ENCODE results near the gene CPAMD8.

The CPAMD8 gene

GRCh38 chr19:16921766-16922591, 104.6 kb downstream of the CPAMD8 start:
- DNase-seq = no peak

- DNase-seq = no peak
These were observed 105.6 kb downstream of the CPAMD8 start for GRCh38 chr19:16920816-16921529.

- DNase-seq = no peak
These were observed 107.1 kb downstream of the CPAMD8 start for GRCh38 chr19:16919496-16919895.

- no peak for DNase-seq
These were observed 109.2 kb downstream of the CPAMD8 start for GRCh38 chr19:16917401-16917800.

GRCh38 chr19:16915734-16916133, 110.9 kb downstream of the CPAMD8 start:
- DNase-seq = no peak

- no peak for DNase-seq
These were observed 111.5 kb downstream of the CPAMD8 start for GRCh38 chr19:16915135-16915534.

GRCh38 chr19:16914421-16914820, 112.2 kb downstream of the CPAMD8 start:
- DNase-seq = no peak

- DNase-seq = no peak
These were observed 113.8 kb downstream of the CPAMD8 start for GRCh38 chr19:16912780-16913179.

- DNase-seq = no peak
These were observed 115.6 kb downstream of the CPAMD8 start for GRCh38 chr19:16911046-16911445.

GRCh38 chr19:16908759-16909158, 117.9 kb downstream of the CPAMD8 start:
- no peak for DNase-seq

- DNase-seq = no peak
These were observed 122.0 kb downstream of the CPAMD8 start for GRCh38 chr19:16904599-16904998.

GRCh38 chr19:16903347-16903746, 123.3 kb downstream of the CPAMD8 start:
- no peak for DNase-seq

- no peak for DNase-seq
These were observed 124.1 kb downstream of the CPAMD8 start for GRCh38 chr19:16902545-16902944.

GRCh38 chr19:16901491-16902175, 125.0 kb downstream of the CPAMD8 start:
- DNase-seq = peak in 4 of 58 donors; percentile 13 to 34 (median 17)

GRCh38 chr19:16899566-16900075, 127.0 kb downstream of the CPAMD8 start:
- no peak for DNase-seq

GRCh38 chr19:16898361-16899015, 128.1 kb downstream of the CPAMD8 start:
- no peak for DNase-seq

- no peak for DNase-seq
These were observed 128.8 kb downstream of the CPAMD8 start for GRCh38 chr19:16897856-16898161.

GRCh38 chr19:16897029-16897855, 129.4 kb downstream of the CPAMD8 start:
- peak in 53 of 58 donors; percentile 6 to 90 (median 64) for DNase-seq

- DNase-seq = peak in 1 of 58 donors; percentile 31
These were observed 130.2 kb downstream of the CPAMD8 start for GRCh38 chr19:16896146-16897028.

Measured in anterior cingulate cortex (tissue), 58 donors.